SU-DHL-6 (cell line): ENCODE data around the gene EMP1.

ENCODE experiments used
- H2AFZ ChIP-seq: fragments of 200-600 bp; sonication (generic); 2 replicates; pipeline ENCODE4 v1.6.1; 2014; ENCODE audit warnings: low read depth, mild to moderate bottlenecking, moderate library complexity, mixed read lengths, antibody characterized with exemption, low read length; ENCODE audit not compliant: severe bottlenecking
- H3F3A ChIP-seq: fragments of 200-600 bp; shearing (Covaris generic); 2 replicates; pipeline ENCODE4 v1.6.0; 2016; ENCODE audit warnings: antibody characterized with exemption, mild to moderate bottlenecking; ENCODE audit not compliant: insufficient read depth
- H3K27ac ChIP-seq: fragments of 200-600 bp; sonication (generic); 2 replicates; pipeline ENCODE4 v1.5.1; 2016; ENCODE audit warnings: low read depth, mild to moderate bottlenecking, low read length, moderate library complexity, mixed read lengths
- H3K27me3 ChIP-seq: fragments of 200-600 bp; sonication (generic), shearing (Covaris generic); 2 replicates; pipeline ENCODE4 v1.6.0; 2014; ENCODE audit warnings: mild to moderate bottlenecking, low read length
- H3K36me3 ChIP-seq: fragments of 200-600 bp; sonication (generic); 2 replicates; pipeline ENCODE4 v1.6.1; 2014; ENCODE audit warnings: mild to moderate bottlenecking, low read length, mixed read lengths
- H3K4me2 ChIP-seq: fragments of 300-600, 200-600 bp; shearing (Covaris generic), sonication (generic); 2 replicates; pipeline ENCODE4 v1.6.0; 2014; ENCODE audit warnings: low read length, low read depth, mild to moderate bottlenecking; ENCODE audit not compliant: poor library complexity, severe bottlenecking
- H3K4me3 ChIP-seq: fragments of 200-600 bp; sonication (generic); 2 replicates; pipeline ENCODE4 v1.5.1; 2014; ENCODE audit warnings: antibody characterized with exemption, low read length, mild to moderate bottlenecking, mixed read lengths; ENCODE audit not compliant: insufficient read depth, poor library complexity, severe bottlenecking
- H3K79me2 ChIP-seq: fragments of 200-600 bp; sonication (generic); 2 replicates; pipeline ENCODE4 v1.6.1; 2014; ENCODE audit warnings: mild to moderate bottlenecking, low read length, moderate library complexity; ENCODE audit not compliant: insufficient read depth
- H3K9ac ChIP-seq: fragments of 200-600 bp; sonication (generic); 2 replicates; pipeline ENCODE4 v1.7.0; 2014; ENCODE audit warnings: mild to moderate bottlenecking, low read length
- H3K9me2 ChIP-seq: fragments of 200-600 bp; sonication (generic); replicated peaks from 2 replicates; pipeline ENCODE4 v1.6.1; 2014; ENCODE audit warnings: low read length; ENCODE audit not compliant: insufficient read depth
- H3K9me3 ChIP-seq: fragments of 200-600 bp; sonication (generic); 2 replicates; pipeline ENCODE4 v1.6.1; 2014; ENCODE audit warnings: low read length, mixed read lengths; ENCODE audit not compliant: insufficient read depth
- H4K20me1 ChIP-seq: fragments of 200-600 bp; sonication (generic); 2 replicates; pipeline ENCODE4 v1.6.1; 2014; ENCODE audit warnings: low read depth, mild to moderate bottlenecking, antibody characterized with exemption, low read length, moderate library complexity, mixed read lengths
- EZH2phosphoT487 ChIP-seq: fragments of 200-600 bp; sonication (generic), shearing (Covaris generic); conservative IDR thresholded peaks from 2 replicates; pipeline ENCODE4 v1.6.1; 2018; ENCODE audit warnings: mild to moderate bottlenecking, antibody characterized with exemption, low read length, moderate library complexity, mixed read lengths
- TF ChIP-seq, protein P1 (sequence below): fragments of 200-600 bp; sonication (generic); IDR thresholded peaks from one replicate; pipeline ENCODE4 v1.5.1; 2017; ENCODE audit warnings: antibody characterized with exemption, mild to moderate bottlenecking, low read length, moderate library complexity; ENCODE audit not compliant: insufficient read depth, poor library complexity, severe bottlenecking

Gene EMP1

DNA sequence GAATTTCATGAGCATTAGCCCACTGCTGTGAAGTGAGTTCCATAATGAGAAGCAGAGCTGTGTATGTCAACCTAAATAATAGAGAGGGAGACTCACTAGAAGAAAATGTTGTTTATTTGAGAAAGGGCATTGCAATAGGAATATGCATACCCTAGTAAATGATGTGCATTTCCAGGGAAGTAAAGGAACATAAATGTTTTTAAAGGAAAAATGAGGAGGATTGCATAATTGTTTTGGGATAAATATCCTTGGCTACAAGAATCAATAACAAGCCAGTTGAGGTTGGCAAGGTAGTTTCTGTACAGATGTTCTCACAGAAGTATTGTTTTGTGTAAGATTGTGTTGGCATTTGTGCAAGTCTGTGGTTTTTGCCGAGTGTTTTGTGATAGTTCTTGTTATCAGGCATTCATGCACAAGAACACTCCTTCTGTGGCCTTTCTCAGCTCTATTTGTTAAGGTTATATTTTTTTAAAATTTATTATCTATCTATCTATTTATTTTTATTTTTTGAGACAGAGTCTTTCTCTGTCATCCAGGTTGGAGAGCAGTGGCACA, 47.1 kb downstream of the EMP1 start:
- H4K20me1 ChIP-seq = no peaks in the 10 kb centered on the region
- no peak overlapping the region for H3K9ac ChIP-seq
- H3K27me3 ChIP-seq = no peaks in the 10 kb centered on the region
- H3K79me2 ChIP-seq = no peaks in the 10 kb centered on the region
- H3K4me3 ChIP-seq = no peak overlapping the region
- no peaks in the 10 kb centered on the region for H3K9me2 ChIP-seq
- no peaks in the 10 kb centered on the region for H3K9me3 ChIP-seq
- no peak overlapping the region for H3K27ac ChIP-seq
- H2AFZ ChIP-seq = no peak overlapping the region
- no peak overlapping the region for H3K4me2 ChIP-seq
- no peaks in the 10 kb centered on the region for H3K36me3 ChIP-seq
- TF ChIP-seq EZH2phosphoT487 = no peak
- TF ChIP-seq, protein P1, sequence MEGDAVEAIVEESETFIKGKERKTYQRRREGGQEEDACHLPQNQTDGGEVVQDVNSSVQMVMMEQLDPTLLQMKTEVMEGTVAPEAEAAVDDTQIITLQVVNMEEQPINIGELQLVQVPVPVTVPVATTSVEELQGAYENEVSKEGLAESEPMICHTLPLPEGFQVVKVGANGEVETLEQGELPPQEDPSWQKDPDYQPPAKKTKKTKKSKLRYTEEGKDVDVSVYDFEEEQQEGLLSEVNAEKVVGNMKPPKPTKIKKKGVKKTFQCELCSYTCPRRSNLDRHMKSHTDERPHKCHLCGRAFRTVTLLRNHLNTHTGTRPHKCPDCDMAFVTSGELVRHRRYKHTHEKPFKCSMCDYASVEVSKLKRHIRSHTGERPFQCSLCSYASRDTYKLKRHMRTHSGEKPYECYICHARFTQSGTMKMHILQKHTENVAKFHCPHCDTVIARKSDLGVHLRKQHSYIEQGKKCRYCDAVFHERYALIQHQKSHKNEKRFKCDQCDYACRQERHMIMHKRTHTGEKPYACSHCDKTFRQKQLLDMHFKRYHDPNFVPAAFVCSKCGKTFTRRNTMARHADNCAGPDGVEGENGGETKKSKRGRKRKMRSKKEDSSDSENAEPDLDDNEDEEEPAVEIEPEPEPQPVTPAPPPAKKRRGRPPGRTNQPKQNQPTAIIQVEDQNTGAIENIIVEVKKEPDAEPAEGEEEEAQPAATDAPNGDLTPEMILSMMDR = no peak
- no peaks in the 10 kb centered on the region for H3F3A ChIP-seq

DNA sequence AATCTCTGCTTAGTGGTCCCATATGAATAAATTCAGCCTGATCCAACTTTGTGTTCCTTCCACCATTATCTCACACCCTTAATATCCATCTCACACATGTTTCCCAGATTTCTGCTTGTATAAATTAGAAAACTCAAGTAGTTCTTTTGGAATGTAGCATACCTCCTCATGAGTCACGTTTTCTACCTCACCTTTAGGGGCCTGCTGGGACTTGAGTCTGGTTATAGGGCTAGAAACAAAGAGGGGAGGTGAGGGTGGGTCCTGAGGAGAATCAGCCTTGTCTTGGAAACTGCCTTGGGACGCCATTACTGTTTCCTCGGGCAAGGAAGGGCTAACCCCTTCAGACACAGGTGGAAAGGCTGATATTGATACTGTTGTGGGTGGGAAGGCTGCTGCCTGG, 51.1 kb downstream of the EMP1 start:
- Histone ChIP-seq H3K36me3 (no peaks in the 10 kb centered on the region), H3K9me3 (no peaks in the 10 kb centered on the region), H2AFZ (no peak overlapping the region), H3K27ac (no peak overlapping the region), H3K4me3 (no peak overlapping the region), H4K20me1 (no peaks in the 10 kb centered on the region), H3K27me3 (no peaks in the 10 kb centered on the region), H3K9ac (no peak overlapping the region), H3K9me2 (no peaks in the 10 kb centered on the region), H3K79me2 (no peaks in the 10 kb centered on the region), H3F3A (no peaks in the 10 kb centered on the region), H3K4me2 (no peak overlapping the region)
- TF ChIP-seq, protein P1 = no peak
- no peak for TF ChIP-seq EZH2phosphoT487

DNA sequence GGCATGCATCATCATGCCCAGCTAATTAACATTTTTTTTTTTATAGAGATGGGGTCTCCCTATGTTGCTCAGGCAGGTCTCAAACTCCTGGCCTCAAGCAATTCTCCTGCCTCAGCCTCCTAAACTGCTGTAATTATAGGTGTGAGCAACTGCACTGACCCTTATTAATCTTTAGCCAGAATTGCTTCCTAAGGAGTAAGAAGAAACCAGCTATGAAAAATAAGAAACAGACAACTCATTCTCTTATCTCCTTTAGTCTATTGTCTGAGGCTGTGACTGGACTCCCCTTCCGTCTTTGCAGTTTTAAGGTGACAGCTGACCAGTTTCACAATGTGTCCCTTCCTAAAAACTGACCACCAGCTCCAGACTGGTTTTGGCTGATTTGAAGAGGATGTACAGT, 52.4 kb downstream of the EMP1 start:
- Histone ChIP-seq H3K79me2 (no peaks in the 10 kb centered on the region), H3K27ac (no peak overlapping the region), H3F3A (no peaks in the 10 kb centered on the region), H3K4me2 (no peak overlapping the region), H3K27me3 (no peaks in the 10 kb centered on the region), H3K4me3 (no peak overlapping the region), H2AFZ (no peak overlapping the region), H3K9me2 (no peaks in the 10 kb centered on the region), H3K9me3 (no peaks in the 10 kb centered on the region), H3K9ac (no peak overlapping the region), H3K36me3 (no peaks in the 10 kb centered on the region), H4K20me1 (no peaks in the 10 kb centered on the region)
- TF ChIP-seq EZH2phosphoT487 = no peak
- TF ChIP-seq, protein P1 = no peak
